Measurements from ENCODE around the gene SLC17A8. TPM values are rescaled to one million over a fixed set of nuclear protein-coding genes. Genes with fewer than 3 reads are reported as not detected.

SLC17A8 gene
- total RNA-seq, 1 experiment from 2014 or later: not detected

GRCh38 chr12:100439797-100440196, 82.9 kb downstream of the SLC17A8 start:
- no TSS peak for BruUV-seq (replicated peaks)
- Mint-ChIP-seq H3K36me3 (ENCODE audit: insufficient read depth, unreplicated experiment) (no peaks in the 10 kb centered on the region), H3K4me1 (ENCODE audit: low read depth, unreplicated experiment) (peaks cover 39% of the 10 kb centered on the region), H3K9me3 (ENCODE audit: unreplicated experiment) (peaks cover 7% of the 10 kb centered on the region), H3K4me3 (ENCODE audit: unreplicated experiment) (no peak overlapping the region), H3K27ac (ENCODE audit: unreplicated experiment) (no peak overlapping the region), H3K27me3 (ENCODE audit: insufficient read depth, unreplicated experiment) (no peaks in the 10 kb centered on the region)
- H3K4me3 ChIP-seq (ENCODE audit: low read depth, low read length): no peak overlapping the region
- intact Hi-C loops (cut with micrococcal nuclease; ENCODE audit: unreplicated experiment): no loop called here
- DNase-seq: no peak
- H3K27me3 ChIP-seq (replicated peaks; ENCODE audit: control insufficient read depth, insufficient read depth, low read length): no peaks in the 10 kb centered on the region
- no peak for TF ChIP-seq CTCF (IDR thresholded peaks at IDR 0.05; ENCODE audit: insufficient read depth in 1 of 2, low read depth in 1 of 2, low read length in 1 of 2, severe bottlenecking in 1 of 2, unreplicated experiment in 1 of 2)
- ChIA-PET CTCF (no interaction called here), POLR2A (no interaction called here)
- peaks cover 38% of the 10 kb centered on the region for H3K4me1 ChIP-seq
- H3K36me3 ChIP-seq (ENCODE audit: control insufficient read depth, insufficient read depth, low read length): no peaks in the 10 kb centered on the region
- H3K9me3 ChIP-seq: no peaks in the 10 kb centered on the region

GRCh38 chr12:100442403-100442802, 85.5 kb downstream of the SLC17A8 start:
- CTCF ChIA-PET: interaction anchor here (1.3 kb wide), 1 partner anchor 37 kb away, joined by 3 read pairs; no protein-coding TSS in a partner anchor
- intact Hi-C loops (cut with micrococcal nuclease; ENCODE audit: unreplicated experiment): no loop called here

GRCh38 chr12:100443434-100443833, 86.6 kb downstream of the SLC17A8 start:
- no peak for DNase-seq
- intact Hi-C loops (cut with micrococcal nuclease; ENCODE audit: unreplicated experiment): no loop called here
- Mint-ChIP-seq H3K4me1 (ENCODE audit: low read depth, unreplicated experiment) (peaks cover 13% of the 10 kb centered on the region), H3K27me3 (ENCODE audit: insufficient read depth, unreplicated experiment) (no peaks in the 10 kb centered on the region), H3K36me3 (ENCODE audit: insufficient read depth, unreplicated experiment) (no peaks in the 10 kb centered on the region), H3K9me3 (ENCODE audit: unreplicated experiment) (peaks cover 7% of the 10 kb centered on the region), H3K4me3 (ENCODE audit: unreplicated experiment) (no peak overlapping the region), H3K27ac (ENCODE audit: unreplicated experiment) (no peak overlapping the region)
- H3K27me3 ChIP-seq (replicated peaks; ENCODE audit: control insufficient read depth, insufficient read depth, low read length): no peaks in the 10 kb centered on the region
- no TSS peak for BruUV-seq (replicated peaks)
- peaks cover 19% of the 10 kb centered on the region for H3K4me1 ChIP-seq
- H3K9me3 ChIP-seq: no peaks in the 10 kb centered on the region
- H3K36me3 ChIP-seq (ENCODE audit: control insufficient read depth, insufficient read depth, low read length): no peaks in the 10 kb centered on the region
- ChIA-PET CTCF (interaction anchor here (1.3 kb wide), 1 partner anchor 38 kb away, joined by 3 read pairs; no protein-coding TSS in a partner anchor), POLR2A (no interaction called here)
- TF ChIP-seq CTCF (IDR thresholded peaks at IDR 0.05; ENCODE audit: insufficient read depth in 1 of 2, low read depth in 1 of 2, low read length in 1 of 2, severe bottlenecking in 1 of 2, unreplicated experiment in 1 of 2): no peak
- H3K4me3 ChIP-seq (ENCODE audit: low read depth, low read length): no peak overlapping the region

More at GRCh38 chr12:100442403-100442802, 85.5 kb downstream of the SLC17A8 start:
- POLR2A ChIA-PET: no interaction called here
- Mint-ChIP-seq H3K27me3 (ENCODE audit: insufficient read depth, unreplicated experiment) (no peaks in the 10 kb centered on the region), H3K36me3 (ENCODE audit: insufficient read depth, unreplicated experiment) (no peaks in the 10 kb centered on the region), H3K4me3 (ENCODE audit: unreplicated experiment) (no peak overlapping the region), H3K9me3 (ENCODE audit: unreplicated experiment) (peaks cover 7% of the 10 kb centered on the region), H3K27ac (ENCODE audit: unreplicated experiment) (no peak overlapping the region), H3K4me1 (ENCODE audit: low read depth, unreplicated experiment) (peaks cover 24% of the 10 kb centered on the region)
- Histone ChIP-seq H3K36me3 (ENCODE audit: control insufficient read depth, insufficient read depth, low read length) (no peaks in the 10 kb centered on the region), H3K4me1 (peaks cover 29% of the 10 kb centered on the region), H3K27me3 (replicated peaks; ENCODE audit: control insufficient read depth, insufficient read depth, low read length) (no peaks in the 10 kb centered on the region), H3K4me3 (ENCODE audit: low read depth, low read length) (no peak overlapping the region), H3K9me3 (no peaks in the 10 kb centered on the region)
- no peak for TF ChIP-seq CTCF (IDR thresholded peaks at IDR 0.05; ENCODE audit: insufficient read depth in 1 of 2, low read depth in 1 of 2, low read length in 1 of 2, severe bottlenecking in 1 of 2, unreplicated experiment in 1 of 2)
- peak in 1 of 2 experiments; percentile 35 for DNase-seq
- no TSS peak for BruUV-seq (replicated peaks)
